HG02852 (cell line): ENCODE data around the gene ATXN1L.
"Not testable (repeated sequence)": the region's sequence is repeated elsewhere in the genome, so short reads cannot be mapped to it uniquely, and the experiment has no call there.

Experiments
- ATAC-seq: cut with Tn5 transposase; IDR thresholded peaks from one replicate; pipeline ENCODE4 v1.9.1; 2021; ENCODE audit warnings: mild to moderate bottlenecking, moderate library complexity; ENCODE audit not compliant: unreplicated experiment

ATXN1L gene

GRCh38 chr16:71852561-71852960 is 6.8 kb downstream of the ATXN1L start:
- ATAC-seq = no peak

- peak; percentile 64 for ATAC-seq
Observed at GRCh38 chr16:71853413-71853812, 7.6 kb downstream of the ATXN1L start.

GRCh38 chr16:71854369-71854948 is 8.7 kb downstream of the ATXN1L start:
- no peak for ATAC-seq

- ATAC-seq = no peak
Observed at GRCh38 chr16:71855937-71856662, 10.3 kb downstream of the ATXN1L start.

GRCh38 chr16:71859762-71860521 is 14.2 kb downstream of the ATXN1L start:
- no peak for ATAC-seq

- no peak for ATAC-seq
Observed at GRCh38 chr16:71863995-71864394, 18.2 kb downstream of the ATXN1L start.

GRCh38 chr16:71865173-71865863 is 19.5 kb downstream of the ATXN1L start:
- no peak for ATAC-seq

GRCh38 chr16:71867175-71867574 is 21.4 kb downstream of the ATXN1L start:
- not testable (repeated sequence) for ATAC-seq

GRCh38 chr16:71867939-71868338 is 22.2 kb downstream of the ATXN1L start:
- no peak for ATAC-seq

- ATAC-seq = no peak
Observed at GRCh38 chr16:71869089-71869488, 23.3 kb downstream of the ATXN1L start.

- ATAC-seq = no peak
Observed at GRCh38 chr16:71870818-71871217, 25.0 kb downstream of the ATXN1L start.

GRCh38 chr16:71873199-71873598 is 27.4 kb downstream of the ATXN1L start:
- ATAC-seq = no peak

GRCh38 chr16:71878911-71879310 is 33.1 kb downstream of the ATXN1L start:
- no peak for ATAC-seq

- ATAC-seq = no peak
Observed at GRCh38 chr16:71880176-71880575, 34.4 kb downstream of the ATXN1L start.

- peak; percentile 36 for ATAC-seq
Observed at GRCh38 chr16:71882505-71883167, 36.9 kb downstream of the ATXN1L start.

GRCh38 chr16:71883168-71883848 is 37.5 kb downstream of the ATXN1L start:
- ATAC-seq = peak; percentile 36

GRCh38 chr16:71883849-71884638 is 38.3 kb downstream of the ATXN1L start, which contains the start of gene ZNF821:
TSS of gene ZNF821 (minus strand) at chr16:71884182. CDS start at chr16:71879946, 4,236 bp downstream.
- peak; percentile 46 for ATAC-seq

- no peak for ATAC-seq
Observed at GRCh38 chr16:71885261-71885650, 39.5 kb downstream of the ATXN1L start.

- no peak for ATAC-seq
Observed at GRCh38 chr16:71889147-71889546, 43.4 kb downstream of the ATXN1L start.
